GM12872 (cell line): ENCODE measurements around the gene UXS1.

Source experiments
- TF ChIP-seq, protein P1 (sequence below): IDR thresholded peaks from 3 replicates; pipeline ENCODE4 v1.5.1; 2011; ENCODE audit warnings: low read depth, mild to moderate bottlenecking, low read length, moderate library complexity; ENCODE audit not compliant: insufficient read depth

The UXS1 gene

DNA sequence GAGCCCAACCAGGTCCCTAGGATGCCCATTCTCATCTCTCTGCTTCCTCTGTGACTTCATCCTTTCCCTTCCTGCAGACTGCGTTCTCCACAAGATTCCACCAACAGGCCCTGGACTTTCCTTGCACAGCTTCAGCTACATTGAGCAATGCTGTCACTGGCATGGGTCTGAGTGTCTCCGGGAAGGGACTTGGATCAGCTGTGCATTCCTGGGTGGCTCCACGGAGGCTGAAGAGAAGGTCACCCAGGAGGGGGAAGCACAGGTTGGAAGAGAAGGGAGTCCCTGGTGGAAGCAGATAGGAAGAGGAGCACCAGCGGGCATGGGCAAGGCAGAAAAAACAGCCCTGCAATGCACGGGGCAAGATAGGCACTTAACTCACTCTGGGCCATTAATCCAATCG, 140.5 kb downstream of the UXS1 start:
- TF ChIP-seq, protein P1, sequence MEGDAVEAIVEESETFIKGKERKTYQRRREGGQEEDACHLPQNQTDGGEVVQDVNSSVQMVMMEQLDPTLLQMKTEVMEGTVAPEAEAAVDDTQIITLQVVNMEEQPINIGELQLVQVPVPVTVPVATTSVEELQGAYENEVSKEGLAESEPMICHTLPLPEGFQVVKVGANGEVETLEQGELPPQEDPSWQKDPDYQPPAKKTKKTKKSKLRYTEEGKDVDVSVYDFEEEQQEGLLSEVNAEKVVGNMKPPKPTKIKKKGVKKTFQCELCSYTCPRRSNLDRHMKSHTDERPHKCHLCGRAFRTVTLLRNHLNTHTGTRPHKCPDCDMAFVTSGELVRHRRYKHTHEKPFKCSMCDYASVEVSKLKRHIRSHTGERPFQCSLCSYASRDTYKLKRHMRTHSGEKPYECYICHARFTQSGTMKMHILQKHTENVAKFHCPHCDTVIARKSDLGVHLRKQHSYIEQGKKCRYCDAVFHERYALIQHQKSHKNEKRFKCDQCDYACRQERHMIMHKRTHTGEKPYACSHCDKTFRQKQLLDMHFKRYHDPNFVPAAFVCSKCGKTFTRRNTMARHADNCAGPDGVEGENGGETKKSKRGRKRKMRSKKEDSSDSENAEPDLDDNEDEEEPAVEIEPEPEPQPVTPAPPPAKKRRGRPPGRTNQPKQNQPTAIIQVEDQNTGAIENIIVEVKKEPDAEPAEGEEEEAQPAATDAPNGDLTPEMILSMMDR: no peak

GRCh38 chr2:106053116-106053515, 141.0 kb downstream of the UXS1 start:
- TF ChIP-seq, protein P1: no peak

GRCh38 chr2:106044859-106045258, 149.2 kb downstream of the UXS1 start:
- TF ChIP-seq, protein P1: no peak

- TF ChIP-seq, protein P1: no peak
These were observed 150.1 kb downstream of the UXS1 start for GRCh38 chr2:106044021-106044420.
